Left ventricle myocardium inferior (tissue), 1 donor: ENCODE measurements around the gene PTPRN2. TPM values are rescaled to one million over a fixed set of nuclear protein-coding genes. Genes with fewer than 3 reads are reported as not detected.

ENCODE experiments used
- DNase-seq: peaks from one replicate; pipeline ENCODE4 v3.0.0-alpha.2; 2020
- H3K27ac ChIP-seq: fragments of 200-600 bp; replicated peaks from 2 replicates; pipeline ENCODE4 v1.8.0; 2021
- H3K27me3 ChIP-seq: fragments of 200-600 bp; 2 replicates; pipeline ENCODE4 v1.8.0; 2021; ENCODE audit warnings: low read depth
- H3K36me3 ChIP-seq: fragments of 200-600 bp; 2 replicates; pipeline ENCODE4 v1.8.0; 2021
- H3K4me1 ChIP-seq: fragments of 200-600 bp; 2 replicates; pipeline ENCODE4 v1.8.0; 2021
- H3K4me3 ChIP-seq: fragments of 200-600 bp; 2 replicates; pipeline ENCODE4 v1.8.0; 2021; ENCODE audit warnings: mild to moderate bottlenecking, moderate library complexity
- H3K9me3 ChIP-seq: fragments of 200-600 bp; replicated peaks from 2 replicates; pipeline ENCODE4 v1.8.0; 2021
- CTCF ChIP-seq: fragments of 200-600 bp; IDR thresholded peaks from 2 replicates; pipeline ENCODE4 v1.8.0; 2021; ENCODE audit warnings: antibody characterized with exemption, mild to moderate bottlenecking, borderline replicate concordance
- intact Hi-C: fragments of 100-400 bp; cut with micrococcal nuclease; formaldehyde crosslinking; loops from one replicate; pipeline ENCODE4 v1.11.0; 2022
- total RNA-seq: library from RNA; stranded (reverse); fragmentation: NEBNext Ultra II Directional; extraction: Animal tissue kit (Norgen Biotek cat#: 25700); gene quantifications from one replicate; pipeline ENCODE4 v1.2.1, GENCODE V29; 2021
- donor health status: DM: no; HTN: yes; CAD: no; lungs with severe emphysema.

The PTPRN2 gene
- total RNA-seq, 1 donor from 2014 or later = 1.3 TPM

GRCh38 chr7:158607563-158607962 is 19.9 kb upstream of the PTPRN2 start:
- DNase-seq = no peak
- Histone ChIP-seq H3K4me3 (no peak overlapping the region), H3K36me3 (no peaks in the 10 kb centered on the region), H3K27me3 (no peaks in the 10 kb centered on the region), H3K9me3 (no peaks in the 10 kb centered on the region), H3K4me1 (no peaks in the 10 kb centered on the region), H3K27ac (no peak overlapping the region)
- TF ChIP-seq CTCF = no peak
- intact Hi-C loops = no loop called here

GRCh38 chr7:158606671-158607424 is 19.2 kb upstream of the PTPRN2 start:
- Histone ChIP-seq H3K36me3 (no peaks in the 10 kb centered on the region), H3K27ac (no peak overlapping the region), H3K9me3 (no peaks in the 10 kb centered on the region), H3K4me3 (no peak overlapping the region), H3K27me3 (no peaks in the 10 kb centered on the region), H3K4me1 (no peaks in the 10 kb centered on the region)
- no peak for DNase-seq
- intact Hi-C loops = no loop called here
- no peak for TF ChIP-seq CTCF

GRCh38 chr7:158606129-158606528 is 18.5 kb upstream of the PTPRN2 start:
- no peak for TF ChIP-seq CTCF
- Histone ChIP-seq H3K4me3 (no peak overlapping the region), H3K4me1 (no peaks in the 10 kb centered on the region), H3K27ac (no peak overlapping the region), H3K36me3 (no peaks in the 10 kb centered on the region), H3K27me3 (no peaks in the 10 kb centered on the region), H3K9me3 (no peaks in the 10 kb centered on the region)
- intact Hi-C loops = no loop called here
- no peak for DNase-seq

GRCh38 chr7:158603773-158604755 is 16.4 kb upstream of the PTPRN2 start:
- intact Hi-C loops = no loop called here
- Histone ChIP-seq H3K9me3 (no peaks in the 10 kb centered on the region), H3K27ac (no peak overlapping the region), H3K4me3 (no peak overlapping the region), H3K4me1 (no peaks in the 10 kb centered on the region), H3K36me3 (no peaks in the 10 kb centered on the region), H3K27me3 (no peaks in the 10 kb centered on the region)
- no peak for TF ChIP-seq CTCF
- DNase-seq = no peak

- Histone ChIP-seq H3K4me3 (no peak overlapping the region), H3K36me3 (no peaks in the 10 kb centered on the region), H3K4me1 (no peaks in the 10 kb centered on the region), H3K27me3 (no peaks in the 10 kb centered on the region), H3K27ac (no peak overlapping the region), H3K9me3 (no peaks in the 10 kb centered on the region)
- DNase-seq = no peak
- intact Hi-C loops = no loop called here
- TF ChIP-seq CTCF = no peak
These were observed 15.5 kb upstream of the PTPRN2 start for GRCh38 chr7:158602905-158603772.
